Retinal pigment epithelial cell (primary cell): Measurements from ENCODE around the gene ADSS1.

Source experiments
- DNase-seq: peaks from one replicate; pipeline ENCODE4 v3.0.0-alpha.2; 2010; ENCODE audit warnings: low read depth
- H3K4me3 ChIP-seq: 2 replicates; pipeline ENCODE4 v1.5.1; 2011; ENCODE audit warnings: mild to moderate bottlenecking, low read length, control low read depth, moderate library complexity
- TF ChIP-seq, protein P1 (sequence below): conservative IDR thresholded peaks from 2 replicates; pipeline ENCODE4 v1.5.1; 2011; ENCODE audit warnings: low read depth, low read length, control low read depth, inconsistent platforms

Gene ADSS1

DNA sequence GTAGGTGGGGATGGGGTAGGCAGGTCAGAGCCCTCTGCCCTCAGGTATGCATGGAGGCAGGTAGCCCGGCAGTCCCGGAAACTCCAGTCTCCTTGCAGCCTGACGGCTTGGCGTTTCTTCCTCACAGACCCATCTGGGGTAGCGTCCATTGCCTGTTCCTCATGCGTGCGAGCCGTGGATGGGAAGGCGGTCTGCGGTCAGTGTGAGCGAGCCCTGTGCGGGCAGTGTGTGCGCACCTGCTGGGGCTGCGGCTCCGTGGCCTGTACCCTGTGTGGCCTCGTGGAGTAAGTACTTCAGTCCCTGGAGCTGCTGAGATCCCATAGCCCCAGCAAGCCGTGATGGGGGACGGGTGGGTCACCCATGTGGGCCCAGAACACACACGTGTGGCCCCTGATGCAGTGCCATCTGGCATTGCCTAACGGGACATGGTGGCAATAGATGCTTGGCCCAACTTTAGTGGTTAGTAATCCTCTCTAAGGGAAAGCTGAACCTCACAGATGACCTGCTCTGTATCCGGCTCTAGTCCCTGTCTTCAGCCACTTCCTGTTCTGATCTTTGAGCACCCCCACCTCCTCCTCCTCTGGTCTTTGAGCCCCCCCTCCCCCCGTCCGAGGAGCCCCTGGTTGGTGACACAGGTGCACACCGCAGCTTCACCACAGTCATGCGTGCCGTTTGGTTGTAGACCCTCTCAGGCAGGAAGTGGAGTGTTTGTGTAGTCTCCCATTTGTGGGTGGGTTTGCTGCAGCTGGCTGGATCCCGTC is 32.6 kb downstream of the ADSS1 start:
- TF ChIP-seq, protein P1, sequence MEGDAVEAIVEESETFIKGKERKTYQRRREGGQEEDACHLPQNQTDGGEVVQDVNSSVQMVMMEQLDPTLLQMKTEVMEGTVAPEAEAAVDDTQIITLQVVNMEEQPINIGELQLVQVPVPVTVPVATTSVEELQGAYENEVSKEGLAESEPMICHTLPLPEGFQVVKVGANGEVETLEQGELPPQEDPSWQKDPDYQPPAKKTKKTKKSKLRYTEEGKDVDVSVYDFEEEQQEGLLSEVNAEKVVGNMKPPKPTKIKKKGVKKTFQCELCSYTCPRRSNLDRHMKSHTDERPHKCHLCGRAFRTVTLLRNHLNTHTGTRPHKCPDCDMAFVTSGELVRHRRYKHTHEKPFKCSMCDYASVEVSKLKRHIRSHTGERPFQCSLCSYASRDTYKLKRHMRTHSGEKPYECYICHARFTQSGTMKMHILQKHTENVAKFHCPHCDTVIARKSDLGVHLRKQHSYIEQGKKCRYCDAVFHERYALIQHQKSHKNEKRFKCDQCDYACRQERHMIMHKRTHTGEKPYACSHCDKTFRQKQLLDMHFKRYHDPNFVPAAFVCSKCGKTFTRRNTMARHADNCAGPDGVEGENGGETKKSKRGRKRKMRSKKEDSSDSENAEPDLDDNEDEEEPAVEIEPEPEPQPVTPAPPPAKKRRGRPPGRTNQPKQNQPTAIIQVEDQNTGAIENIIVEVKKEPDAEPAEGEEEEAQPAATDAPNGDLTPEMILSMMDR = no peak
- no peak overlapping the region for H3K4me3 ChIP-seq
- DNase-seq = no peak

DNA sequence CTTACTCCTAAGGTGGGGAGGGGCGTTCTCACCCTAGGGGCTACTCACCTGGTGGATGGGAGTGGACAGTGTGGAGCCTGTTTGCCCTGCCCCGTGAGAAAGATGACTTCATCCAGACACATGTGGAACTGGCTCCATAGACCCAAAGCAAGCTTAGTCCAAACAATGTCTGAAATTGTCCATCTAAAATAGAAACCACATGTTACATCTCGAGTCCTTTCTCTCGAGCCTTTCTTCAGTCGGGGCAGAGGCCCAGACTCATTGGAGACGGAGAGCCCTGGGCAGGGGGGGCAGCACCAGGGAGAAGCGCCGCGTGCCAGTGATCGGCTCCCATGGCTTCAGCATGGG is 33.2 kb downstream of the ADSS1 start:
- H3K4me3 ChIP-seq = no peak overlapping the region
- TF ChIP-seq, protein P1 = no peak
- DNase-seq = no peak

DNA sequence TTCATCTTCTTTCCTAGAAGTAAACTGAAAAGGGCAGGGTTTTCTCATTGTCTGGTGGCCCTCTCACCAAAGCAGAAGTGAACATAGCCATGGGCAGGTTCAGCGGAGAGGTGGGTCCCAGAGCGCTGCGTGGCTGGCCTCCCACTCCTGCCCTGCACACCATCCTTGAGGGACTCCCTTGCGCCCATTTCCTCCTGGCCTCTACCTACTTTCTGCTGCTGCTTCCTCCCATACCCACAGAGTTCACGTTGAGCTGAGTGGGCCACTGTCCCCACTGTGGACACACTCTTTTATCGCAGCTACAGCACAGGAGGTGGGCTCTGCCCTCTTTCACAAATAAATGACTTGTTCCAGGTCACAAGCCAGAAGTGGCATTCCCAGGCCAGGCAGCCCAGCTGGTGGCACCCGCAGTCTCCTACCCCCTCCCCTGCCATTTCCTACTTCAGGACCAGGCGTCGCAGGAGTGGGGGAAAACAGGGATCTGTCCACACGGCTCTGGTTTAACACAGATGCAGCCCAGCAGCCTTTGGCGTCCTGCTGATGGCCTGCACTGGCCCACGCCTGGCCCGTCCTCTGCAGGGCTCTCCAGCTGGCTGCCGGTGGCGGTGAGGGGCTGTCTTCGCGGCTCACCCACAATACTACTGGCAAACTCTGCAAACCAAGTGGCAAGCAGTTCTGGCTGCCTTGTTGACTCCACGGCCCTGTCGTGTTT is 33.8 kb downstream of the ADSS1 start:
- no peak overlapping the region for H3K4me3 ChIP-seq
- TF ChIP-seq, protein P1 = no peak
- DNase-seq = no peak

DNA sequence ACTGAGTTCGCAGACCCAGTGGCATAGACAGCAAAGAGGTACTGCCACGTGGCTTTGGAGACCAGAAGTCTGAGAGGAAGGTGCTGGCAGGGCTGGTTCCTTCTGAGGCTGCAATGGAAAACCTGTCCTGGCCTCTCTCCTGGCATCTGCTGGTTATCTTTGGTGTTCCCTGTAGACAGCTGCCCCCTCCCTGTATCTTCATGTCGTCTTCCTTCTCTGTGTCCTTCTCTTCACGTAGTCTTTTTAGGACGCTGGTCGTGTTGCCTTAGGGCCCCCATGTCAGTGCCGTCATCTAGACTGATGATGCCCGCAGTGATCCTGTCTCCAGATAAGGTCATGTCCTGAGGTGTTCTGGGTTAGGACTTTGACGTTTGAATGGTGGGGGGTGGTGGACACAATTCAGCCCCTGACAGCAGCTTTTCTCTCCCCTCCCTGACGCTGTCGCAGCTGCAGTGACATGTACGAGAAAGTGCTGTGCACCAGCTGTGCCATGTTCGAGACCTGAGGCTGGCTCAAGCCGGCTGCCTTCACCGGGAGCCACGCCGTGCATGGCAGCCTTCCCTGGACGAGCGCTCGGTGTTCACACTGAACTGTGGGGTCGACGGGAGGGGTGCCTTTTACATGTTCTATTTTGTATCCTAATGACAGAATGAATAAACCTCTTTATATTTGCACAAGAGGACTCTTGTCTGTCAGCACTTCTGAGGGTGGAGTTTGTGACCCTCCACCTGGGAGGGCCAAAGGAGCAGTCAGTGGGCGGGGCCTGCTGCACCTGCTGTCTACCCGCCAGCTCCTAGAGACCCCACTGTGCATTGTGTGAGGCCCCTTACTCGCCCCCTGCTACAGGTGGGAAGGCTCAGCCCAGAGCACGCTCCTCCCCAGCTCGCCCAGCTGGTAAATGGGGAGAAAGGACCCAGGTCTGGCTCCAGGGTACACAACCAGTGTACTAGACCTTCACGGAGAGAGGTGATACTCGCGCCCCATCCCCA is 35.2 kb downstream of the ADSS1 start:
- TF ChIP-seq, protein P1 = no peak
- no peak overlapping the region for H3K4me3 ChIP-seq
- no peak for DNase-seq

DNA sequence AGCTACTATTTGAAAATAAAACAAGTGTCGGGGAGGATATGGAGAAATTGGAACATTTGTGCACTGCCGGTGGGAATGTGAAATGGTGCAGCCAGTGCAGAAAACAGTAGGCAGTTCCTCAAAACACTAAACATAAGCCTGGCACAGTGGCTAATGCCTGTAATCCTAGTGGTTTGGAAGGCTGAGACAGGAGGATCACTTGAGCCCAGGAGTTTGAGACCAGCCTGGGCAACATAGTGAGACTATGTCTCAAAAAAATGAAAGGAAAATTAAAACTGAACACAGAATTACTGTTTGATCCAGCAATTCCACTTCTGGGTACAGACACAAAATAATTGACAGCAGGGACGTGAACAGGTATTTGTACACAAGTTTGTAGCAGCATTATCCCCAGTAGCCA is 41.5 kb downstream of the ADSS1 start:
- DNase-seq = no peak
- H3K4me3 ChIP-seq = no peak overlapping the region
- TF ChIP-seq, protein P1 = no peak

DNA sequence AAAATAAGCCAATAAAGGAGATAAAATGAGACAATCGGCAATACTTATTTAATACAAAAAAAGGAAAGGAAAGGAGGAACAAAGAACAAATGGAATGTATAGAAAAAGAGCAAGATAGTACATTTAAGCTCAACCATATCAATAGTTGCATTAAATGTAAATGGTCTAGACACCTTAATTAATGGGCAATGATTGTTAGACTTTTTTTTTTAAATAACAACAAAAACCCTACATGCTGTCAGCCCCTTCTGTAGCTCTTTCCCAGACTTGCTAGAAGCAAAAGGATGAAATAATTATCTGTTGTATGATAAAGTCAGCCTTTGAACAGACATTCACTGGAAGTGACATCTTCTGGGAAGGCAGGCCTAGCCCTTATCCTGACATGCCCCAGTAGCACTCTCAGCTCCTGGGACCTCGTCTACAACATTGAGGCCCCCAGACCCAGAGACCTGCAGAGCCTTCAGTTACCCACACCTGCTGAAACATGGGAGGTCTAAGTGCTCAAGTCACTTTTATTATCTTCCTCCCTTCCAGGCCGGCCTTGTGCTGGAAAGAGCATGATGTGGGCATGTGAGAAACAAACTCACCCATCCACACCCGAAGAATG is 42.3 kb downstream of the ADSS1 start:
- TF ChIP-seq, protein P1 = no peak
- H3K4me3 ChIP-seq = no peak overlapping the region
- DNase-seq = no peak
